Lung (tissue), 12 donors: Measurements from ENCODE around the gene KANK3. TPM values are rescaled to one million over a fixed set of nuclear protein-coding genes. Genes with fewer than 3 reads are reported as not detected.

Source experiments
- ATAC-seq: fragments of 200-7000 bp; cut with Tn5 transposase; one replicate; pipeline ENCODE4 v1.9.1; 2020; ENCODE audit warnings: moderate number of reproducible peaks; ENCODE audit not compliant: insufficient read depth, low FRiP score
- DNase-seq, 3 donors: peaks; one replicate each; pipeline ENCODE4 v3.0.0-alpha.2; 2013 to 2017
- H3K27ac ChIP-seq, 2 donors: one replicate each; pipeline ENCODE4 v1.5.1; 2013; ENCODE audit warnings: mild to moderate bottlenecking in 2 of 2, moderate library complexity in 2 of 2, control low read depth in 1 of 2, inconsistent platforms in 1 of 2, low read depth in 1 of 2, low read length in 1 of 2
- H3K27me3 ChIP-seq, 3 donors: one replicate each; pipeline ENCODE4 v1.5.1; 2013; ENCODE audit warnings: low read length in 2 of 3; ENCODE audit not compliant: control insufficient read depth in 3 of 3, insufficient read depth in 3 of 3
- H3K36me3 ChIP-seq, 4 donors: one replicate each; pipeline ENCODE4 v1.5.1; 2013; ENCODE audit warnings: low read length in 4 of 4, mild to moderate bottlenecking in 1 of 4, moderate library complexity in 1 of 4; ENCODE audit not compliant: control insufficient read depth in 4 of 4, insufficient read depth in 4 of 4
- H3K4me1 ChIP-seq, 5 donors: one replicate each; pipeline ENCODE4 v1.5.1; 2013; ENCODE audit warnings: low read length in 5 of 5, mild to moderate bottlenecking in 2 of 5, moderate library complexity in 1 of 5; ENCODE audit not compliant: control insufficient read depth in 5 of 5, insufficient read depth in 5 of 5
- H3K4me3 ChIP-seq: one replicate; pipeline ENCODE4 v1.5.1; 2013; ENCODE audit warnings: mild to moderate bottlenecking, control low read depth, moderate library complexity
- H3K9ac ChIP-seq, 2 donors: one replicate each; pipeline ENCODE4 v1.5.1; 2013; ENCODE audit warnings: low read length in 2 of 2, control low read depth in 1 of 2; ENCODE audit not compliant: insufficient read depth in 1 of 2
- H3K9me3 ChIP-seq, 4 donors: one replicate each; pipeline ENCODE4 v1.5.1; 2013; ENCODE audit warnings: low read length in 3 of 4, mild to moderate bottlenecking in 1 of 4, moderate library complexity in 1 of 4; ENCODE audit not compliant: control insufficient read depth in 4 of 4, insufficient read depth in 3 of 4
- WGBS, 2 donors: extraction: QIAGEN DNeasy Blood & Tissue Kit; methylation state at CpG; one replicate each; pipeline ENCODE4 v1.1.7; 2013; 5-methylcytosine and 5-hydroxymethylcytosine counted together
- polyA plus RNA-seq, 2 donors: library from polyadenylated mRNA; stranded (reverse); fragments of 200-250 nt; gene quantifications; one replicate each; pipeline ENCODE4 v1.2.1, GENCODE V29; 2013
- total RNA-seq, 2 donors: library from RNA; depleted of rRNA in 1 of 2; stranded (reverse); fragments of >200 nt in 1 of 2; gene quantifications; one replicate each; pipeline ENCODE4 v1.2.1, GENCODE V29; 2014 to 2021
- TF ChIP-seq, protein P1 (sequence below): IDR thresholded peaks from 2 replicates; pipeline ENCODE4 v1.5.1; 2012; ENCODE audit warnings: mild to moderate bottlenecking; ENCODE audit errors: control extremely low read depth, extremely low read depth
- donor health status: control.
- donor health status: control.
- donor health status: Bipolar disorder and iron deficiency.
- donor health status: healthy.
- donor health status: DM: yes; HTN: yes; CAD: no.

Gene KANK3
- total and polyA plus RNA-seq, 4 donors = 24.0 to 42.3 (median 26.7) TPM

DNA sequence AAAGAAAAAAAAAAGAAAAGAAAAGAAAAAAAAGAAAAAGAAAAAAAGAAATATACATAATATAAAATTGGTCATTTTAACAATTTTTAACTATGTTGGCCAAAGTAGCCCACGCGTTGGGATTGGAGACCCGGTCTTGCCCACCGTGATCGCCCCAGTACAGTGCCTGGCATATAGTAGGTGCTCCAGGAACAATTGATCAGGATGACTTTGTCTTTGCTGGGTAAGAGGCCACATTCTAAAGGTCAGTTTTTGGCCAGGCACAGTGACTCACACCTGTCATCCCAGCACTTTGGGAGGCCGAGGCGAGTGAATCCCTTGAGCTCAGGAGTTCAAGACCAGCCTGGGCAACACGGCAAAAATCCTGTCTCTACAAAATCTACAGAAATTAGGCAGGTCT lies 17.1 kb upstream of the KANK3 start:
- H3K27me3 ChIP-seq = peaks cover 0 to 2% (median 0%) of the 10 kb centered on the region in 3 donors
- DNase-seq (no peak), ATAC-seq (no peak)
- no peaks in the 10 kb centered on the region for H3K36me3 ChIP-seq
- no peak overlapping the region for H3K27ac ChIP-seq
- peaks cover 0 to 23% (median 15%) of the 10 kb centered on the region in 5 donors for H3K4me1 ChIP-seq
- WGBS, 2 donors = 84 to 88% methylated on average over 8 of the region's 8 CpGs
- no peaks in the 10 kb centered on the region for H3K9me3 ChIP-seq
- H3K4me3 ChIP-seq = no peak overlapping the region
- TF ChIP-seq, protein P1, sequence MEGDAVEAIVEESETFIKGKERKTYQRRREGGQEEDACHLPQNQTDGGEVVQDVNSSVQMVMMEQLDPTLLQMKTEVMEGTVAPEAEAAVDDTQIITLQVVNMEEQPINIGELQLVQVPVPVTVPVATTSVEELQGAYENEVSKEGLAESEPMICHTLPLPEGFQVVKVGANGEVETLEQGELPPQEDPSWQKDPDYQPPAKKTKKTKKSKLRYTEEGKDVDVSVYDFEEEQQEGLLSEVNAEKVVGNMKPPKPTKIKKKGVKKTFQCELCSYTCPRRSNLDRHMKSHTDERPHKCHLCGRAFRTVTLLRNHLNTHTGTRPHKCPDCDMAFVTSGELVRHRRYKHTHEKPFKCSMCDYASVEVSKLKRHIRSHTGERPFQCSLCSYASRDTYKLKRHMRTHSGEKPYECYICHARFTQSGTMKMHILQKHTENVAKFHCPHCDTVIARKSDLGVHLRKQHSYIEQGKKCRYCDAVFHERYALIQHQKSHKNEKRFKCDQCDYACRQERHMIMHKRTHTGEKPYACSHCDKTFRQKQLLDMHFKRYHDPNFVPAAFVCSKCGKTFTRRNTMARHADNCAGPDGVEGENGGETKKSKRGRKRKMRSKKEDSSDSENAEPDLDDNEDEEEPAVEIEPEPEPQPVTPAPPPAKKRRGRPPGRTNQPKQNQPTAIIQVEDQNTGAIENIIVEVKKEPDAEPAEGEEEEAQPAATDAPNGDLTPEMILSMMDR = no peak
- no peak overlapping the region for H3K9ac ChIP-seq

DNA sequence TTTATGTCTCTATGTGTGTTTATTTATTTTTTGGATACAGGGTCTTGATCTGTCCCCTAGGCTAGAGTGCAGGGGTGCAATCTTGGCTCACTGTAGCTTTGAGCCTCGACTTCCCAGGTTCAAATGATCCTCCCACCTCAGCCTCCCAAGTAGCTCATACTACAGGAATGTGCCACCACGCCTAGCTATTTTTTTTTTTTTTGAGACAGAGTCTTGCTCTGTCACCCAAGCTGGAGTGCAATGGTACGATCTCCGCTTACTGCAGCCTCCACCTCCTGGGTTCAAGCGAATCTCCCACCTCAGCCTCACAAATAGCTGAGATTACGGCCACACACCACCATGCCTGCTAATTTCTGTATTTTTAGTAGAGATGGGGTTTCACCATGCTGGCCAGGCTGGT lies 15.9 kb upstream of the KANK3 start:
- H3K4me3 ChIP-seq = no peak overlapping the region
- H3K27ac ChIP-seq = no peak overlapping the region
- 94 to 98% methylated on average over 6 of the region's 6 CpGs for WGBS, 2 donors
- DNase-seq (no peak), ATAC-seq (no peak)
- no peak overlapping the region for H3K9ac ChIP-seq
- TF ChIP-seq, protein P1 = no peak
- H3K4me1 ChIP-seq = peaks cover 0 to 16% (median 14%) of the 10 kb centered on the region in 5 donors
- H3K36me3 ChIP-seq = no peaks in the 10 kb centered on the region
- peaks cover 0 to 2% (median 0%) of the 10 kb centered on the region in 3 donors for H3K27me3 ChIP-seq
- H3K9me3 ChIP-seq = no peaks in the 10 kb centered on the region

DNA sequence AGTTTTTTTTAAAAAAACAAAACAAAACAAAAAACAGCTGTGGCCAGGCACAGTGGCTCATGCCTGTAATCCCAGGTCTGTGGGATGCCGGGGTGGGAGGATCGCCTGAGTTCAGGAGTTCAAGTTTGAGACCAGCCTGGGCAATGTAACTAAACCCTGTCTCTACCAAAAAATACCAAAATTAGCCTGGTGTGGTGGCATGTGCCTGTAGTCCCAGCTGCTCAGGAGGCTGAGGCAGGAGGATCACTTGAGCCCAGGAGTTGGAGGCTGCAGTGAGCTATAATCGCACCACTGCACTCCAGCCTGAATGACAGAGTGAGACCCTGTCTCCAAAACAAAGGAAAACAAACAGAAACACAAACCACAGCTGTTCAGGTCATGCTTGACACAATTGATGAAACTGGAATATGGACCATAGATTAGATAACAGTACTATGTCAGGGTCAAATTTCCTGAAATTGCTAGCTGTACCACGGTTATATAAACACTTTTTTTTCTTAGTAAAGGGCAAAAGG lies 14.0 kb upstream of the KANK3 start:
- Histone ChIP-seq H3K27me3 (no peaks in the 10 kb centered on the region), H3K4me3 (no peak overlapping the region), H3K9ac (no peak overlapping the region), H3K27ac (no peak overlapping the region), H3K36me3 (no peaks in the 10 kb centered on the region), H3K9me3 (no peaks in the 10 kb centered on the region), H3K4me1 (peaks cover 0 to 11% (median 9%) of the 10 kb centered on the region in 5 donors)
- WGBS, 2 donors = 77 to 80% methylated on average over 4 of the region's 4 CpGs
- no peak for DNase-seq
- ATAC-seq = no peak
- TF ChIP-seq, protein P1 = no peak
